ENCODE measurements around the gene RCBTB2. TPM values are rescaled to one million over a fixed set of nuclear protein-coding genes. Genes with fewer than 3 reads are reported as not detected.

Gene RCBTB2
- total and polyA plus RNA-seq, 9 of the 15 experiments (the other 6 are each of a cell fraction or from before 2014, with no cell fraction given) = 0.91 to 3.3 (median 1.5) TPM

DNA sequence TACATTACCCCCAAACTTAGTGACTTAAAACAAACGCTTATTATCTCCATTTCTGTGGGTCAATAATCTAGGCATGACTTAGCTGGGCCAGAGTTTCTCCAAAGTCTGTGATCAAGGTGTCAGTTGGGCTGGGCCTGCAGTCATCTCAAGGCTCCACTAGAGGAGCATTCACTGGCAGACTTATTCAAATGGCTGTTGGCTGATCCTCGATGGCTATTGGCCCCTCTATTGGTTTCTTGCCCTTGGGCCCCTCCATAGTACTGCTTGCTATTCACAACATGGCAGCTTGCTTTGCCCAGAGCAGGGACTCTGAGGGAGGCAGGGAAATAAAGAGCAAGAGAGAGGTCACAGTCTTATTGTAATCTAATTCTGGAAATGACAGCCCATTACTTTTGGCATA, 57.6 kb downstream of the RCBTB2 start:
- no peak overlapping the region for H3K4me3 ChIP-seq
- H4K20me1 ChIP-seq (replicated peaks; ENCODE audit: control insufficient read depth, insufficient read depth, low read length) = no peaks in the 10 kb centered on the region
- H3K9me1 ChIP-seq (ENCODE audit: control insufficient read depth, insufficient read depth, low read length) = no peaks in the 10 kb centered on the region
- TF ChIP-seq MEF2D (tag; conservative IDR thresholded peaks at IDR 0.05; ENCODE audit: low read depth) = no peak
- no peak for TF ChIP-seq TGIF2 (CRISPR knock-in tag; IDR thresholded peaks at IDR 0.05)
- TF ChIP-seq CBX8 (IDR thresholded peaks at IDR 0.05; ENCODE audit: borderline replicate concordance, extremely low read depth, low read depth, low read length, poor library complexity, severe bottlenecking) = no peak
- no peak for TF ChIP-seq RUNX1 (IDR thresholded peaks at IDR 0.05; ENCODE audit: low read depth)
- no peak for TF ChIP-seq MIER1 (IDR thresholded peaks at IDR 0.05; ENCODE audit: low read depth)
- TF ChIP-seq, protein P1, sequence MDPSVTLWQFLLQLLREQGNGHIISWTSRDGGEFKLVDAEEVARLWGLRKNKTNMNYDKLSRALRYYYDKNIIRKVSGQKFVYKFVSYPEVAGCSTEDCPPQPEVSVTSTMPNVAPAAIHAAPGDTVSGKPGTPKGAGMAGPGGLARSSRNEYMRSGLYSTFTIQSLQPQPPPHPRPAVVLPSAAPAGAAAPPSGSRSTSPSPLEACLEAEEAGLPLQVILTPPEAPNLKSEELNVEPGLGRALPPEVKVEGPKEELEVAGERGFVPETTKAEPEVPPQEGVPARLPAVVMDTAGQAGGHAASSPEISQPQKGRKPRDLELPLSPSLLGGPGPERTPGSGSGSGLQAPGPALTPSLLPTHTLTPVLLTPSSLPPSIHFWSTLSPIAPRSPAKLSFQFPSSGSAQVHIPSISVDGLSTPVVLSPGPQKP (CRISPR knock-in tag; IDR thresholded peaks at IDR 0.05) = no peak
- no peak for TF ChIP-seq ZNF668 (CRISPR knock-in tag; IDR thresholded peaks at IDR 0.05)
- no peak for TF ChIP-seq AFF4 (CRISPR knock-in tag; IDR thresholded peaks at IDR 0.05)
- TF ChIP-seq SMARCC2 (IDR thresholded peaks at IDR 0.05; ENCODE audit: low read depth) = no peak
- no peak for TF ChIP-seq PYGO2 (tag; IDR thresholded peaks at IDR 0.05)
- TF ChIP-seq, protein P2, sequence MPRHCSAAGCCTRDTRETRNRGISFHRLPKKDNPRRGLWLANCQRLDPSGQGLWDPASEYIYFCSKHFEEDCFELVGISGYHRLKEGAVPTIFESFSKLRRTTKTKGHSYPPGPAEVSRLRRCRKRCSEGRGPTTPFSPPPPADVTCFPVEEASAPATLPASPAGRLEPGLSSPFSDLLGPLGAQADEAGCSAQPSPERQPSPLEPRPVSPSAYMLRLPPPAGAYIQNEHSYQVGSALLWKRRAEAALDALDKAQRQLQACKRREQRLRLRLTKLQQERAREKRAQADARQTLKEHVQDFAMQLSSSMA (CRISPR knock-in tag; IDR thresholded peaks at IDR 0.05) = no peak
- TF ChIP-seq, protein P3, sequence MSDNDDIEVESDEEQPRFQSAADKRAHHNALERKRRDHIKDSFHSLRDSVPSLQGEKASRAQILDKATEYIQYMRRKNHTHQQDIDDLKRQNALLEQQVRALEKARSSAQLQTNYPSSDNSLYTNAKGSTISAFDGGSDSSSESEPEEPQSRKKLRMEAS (CRISPR knock-in tag; IDR thresholded peaks at IDR 0.05) = no peak
- TF ChIP-seq CBFA2T2 (conservative IDR thresholded peaks at IDR 0.05) = no peak
- TF ChIP-seq EP300 (IDR thresholded peaks at IDR 0.05; ENCODE audit: low read length) = no peak
- TF ChIP-seq TAF1 (IDR thresholded peaks at IDR 0.05; ENCODE audit: control insufficient read depth, extremely low read depth, insufficient read depth, low read length, severe bottlenecking) = no peak
- no peak for TF ChIP-seq ZNF134 (CRISPR knock-in tag; conservative IDR thresholded peaks at IDR 0.05)
- TF ChIP-seq CREBBP (IDR thresholded peaks at IDR 0.05; ENCODE audit: low read depth, low read length) = no peak
- no peak for DNase-seq (ENCODE audit: extremely low read depth in 1 of 4, low spot score in 3 of 4)
- no peaks in the 10 kb centered on the region for H3K9me3 ChIP-seq (replicated peaks; ENCODE audit: control insufficient read depth, insufficient read depth, low read depth, low read length)
- 71% methylated on average over 2 of the region's 2 CpGs for WGBS (ENCODE audit: insufficient coverage, low coverage, missing lambda C conversion rate)
- H3K4me2 ChIP-seq (ENCODE audit: insufficient read depth, low read length) = no peak overlapping the region
- no peak for FAIRE-seq
- H3K36me3 ChIP-seq (ENCODE audit: control insufficient read depth, insufficient read depth, low read length) = peaks cover 3% of the 10 kb centered on the region; the same call in 1 of the 3 replicates
- in situ Hi-C loops (cut with MboI) (no loop called here), intact Hi-C loops (cut with micrococcal nuclease) (no loop called here)
- ATAC-seq = peak; percentile 32; the same call in 1 of the 3 replicates
- ChIA-PET CTCF (ENCODE audit: low intra/inter-chr PET ratio) (no interaction called here), POLR2A (no interaction called here)
- H3K9ac ChIP-seq (ENCODE audit: insufficient read depth in 1 of 2, low read depth in 2 of 2, low read length in 2 of 2) = no peak overlapping the region
- no peaks in the 10 kb centered on the region for H3K4me1 ChIP-seq (replicated peaks in 1 of 2; ENCODE audit: control insufficient read depth in 2 of 2, insufficient read depth in 2 of 2, low read length in 2 of 2)
- no peak overlapping the region for H3K27ac ChIP-seq (ENCODE audit: extremely low read depth, low read depth, low read length)
- no peak overlapping the region for H2AFZ ChIP-seq (ENCODE audit: low read depth, low read length)
- H3K79me2 ChIP-seq (ENCODE audit: control insufficient read depth, insufficient read depth, low read length) = no peaks in the 10 kb centered on the region
- no peaks in the 10 kb centered on the region for H3K27me3 ChIP-seq (ENCODE audit: control insufficient read depth in 2 of 2, insufficient read depth in 2 of 2, low read length in 2 of 2)
- no TSS peak for BruUV-seq (replicated peaks)
